ENCODE measurements around the gene SASH1.

DNA sequence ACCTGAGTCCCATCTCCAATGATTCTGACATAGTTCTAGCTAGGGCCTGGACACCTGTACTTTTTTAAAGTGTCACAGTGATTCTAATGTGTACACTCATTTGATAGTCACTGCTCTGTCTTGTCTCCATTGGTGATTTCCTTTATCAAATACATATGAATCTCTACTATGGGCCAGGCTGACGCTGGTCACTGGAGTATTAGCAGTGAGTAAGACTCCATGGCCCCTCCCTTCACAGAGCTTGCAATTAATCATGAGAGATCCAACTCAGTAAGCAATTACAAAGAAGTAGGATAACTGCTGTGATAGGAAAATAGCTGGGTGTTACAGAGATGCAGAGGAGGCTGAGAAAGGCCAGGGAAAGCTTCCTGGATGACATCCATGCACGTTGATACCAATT, 19.3 kb upstream of the SASH1 start:
- TF ChIP-seq, protein P1, sequence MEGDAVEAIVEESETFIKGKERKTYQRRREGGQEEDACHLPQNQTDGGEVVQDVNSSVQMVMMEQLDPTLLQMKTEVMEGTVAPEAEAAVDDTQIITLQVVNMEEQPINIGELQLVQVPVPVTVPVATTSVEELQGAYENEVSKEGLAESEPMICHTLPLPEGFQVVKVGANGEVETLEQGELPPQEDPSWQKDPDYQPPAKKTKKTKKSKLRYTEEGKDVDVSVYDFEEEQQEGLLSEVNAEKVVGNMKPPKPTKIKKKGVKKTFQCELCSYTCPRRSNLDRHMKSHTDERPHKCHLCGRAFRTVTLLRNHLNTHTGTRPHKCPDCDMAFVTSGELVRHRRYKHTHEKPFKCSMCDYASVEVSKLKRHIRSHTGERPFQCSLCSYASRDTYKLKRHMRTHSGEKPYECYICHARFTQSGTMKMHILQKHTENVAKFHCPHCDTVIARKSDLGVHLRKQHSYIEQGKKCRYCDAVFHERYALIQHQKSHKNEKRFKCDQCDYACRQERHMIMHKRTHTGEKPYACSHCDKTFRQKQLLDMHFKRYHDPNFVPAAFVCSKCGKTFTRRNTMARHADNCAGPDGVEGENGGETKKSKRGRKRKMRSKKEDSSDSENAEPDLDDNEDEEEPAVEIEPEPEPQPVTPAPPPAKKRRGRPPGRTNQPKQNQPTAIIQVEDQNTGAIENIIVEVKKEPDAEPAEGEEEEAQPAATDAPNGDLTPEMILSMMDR (IDR thresholded peaks at IDR 0.05; ENCODE audit: insufficient read depth, low read depth, low read length) = no peak
- no peak for TF ChIP-seq EZH2 (IDR thresholded peaks at IDR 0.05; ENCODE audit: insufficient read depth, low read length)

Measured in astrocyte (in vitro differentiated cells and primary cell).